Left ventricle myocardium inferior (tissue), 1 donor: Measurements from ENCODE around the gene HSPA12B. TPM values are rescaled to one million over a fixed set of nuclear protein-coding genes. Genes with fewer than 3 reads are reported as not detected.

Experiments used
- DNase-seq: peaks from one replicate; pipeline ENCODE4 v3.0.0-alpha.2; 2020
- H3K27ac ChIP-seq: fragments of 200-600 bp; replicated peaks from 2 replicates; pipeline ENCODE4 v1.8.0; 2021
- H3K27me3 ChIP-seq: fragments of 200-600 bp; 2 replicates; pipeline ENCODE4 v1.8.0; 2021; ENCODE audit warnings: low read depth
- H3K36me3 ChIP-seq: fragments of 200-600 bp; 2 replicates; pipeline ENCODE4 v1.8.0; 2021
- H3K4me1 ChIP-seq: fragments of 200-600 bp; 2 replicates; pipeline ENCODE4 v1.8.0; 2021
- H3K4me3 ChIP-seq: fragments of 200-600 bp; 2 replicates; pipeline ENCODE4 v1.8.0; 2021; ENCODE audit warnings: mild to moderate bottlenecking, moderate library complexity
- H3K9me3 ChIP-seq: fragments of 200-600 bp; replicated peaks from 2 replicates; pipeline ENCODE4 v1.8.0; 2021
- intact Hi-C: fragments of 100-400 bp; cut with micrococcal nuclease; formaldehyde crosslinking; loops from one replicate; pipeline ENCODE4 v1.11.0; 2022
- total RNA-seq: library from RNA; stranded (reverse); fragmentation: NEBNext Ultra II Directional; extraction: Animal tissue kit (Norgen Biotek cat#: 25700); gene quantifications from one replicate; pipeline ENCODE4 v1.2.1, GENCODE V29; 2021
- TF ChIP-seq, protein P1 (sequence below): fragments of 200-600 bp; IDR thresholded peaks from 2 replicates; pipeline ENCODE4 v1.8.0; 2021; ENCODE audit warnings: antibody characterized with exemption, mild to moderate bottlenecking, borderline replicate concordance
- donor health status: DM: no; HTN: yes; CAD: no; lungs with severe emphysema.

The HSPA12B gene
- total RNA-seq, 1 donor from 2014 or later = 12.5 TPM

DNA sequence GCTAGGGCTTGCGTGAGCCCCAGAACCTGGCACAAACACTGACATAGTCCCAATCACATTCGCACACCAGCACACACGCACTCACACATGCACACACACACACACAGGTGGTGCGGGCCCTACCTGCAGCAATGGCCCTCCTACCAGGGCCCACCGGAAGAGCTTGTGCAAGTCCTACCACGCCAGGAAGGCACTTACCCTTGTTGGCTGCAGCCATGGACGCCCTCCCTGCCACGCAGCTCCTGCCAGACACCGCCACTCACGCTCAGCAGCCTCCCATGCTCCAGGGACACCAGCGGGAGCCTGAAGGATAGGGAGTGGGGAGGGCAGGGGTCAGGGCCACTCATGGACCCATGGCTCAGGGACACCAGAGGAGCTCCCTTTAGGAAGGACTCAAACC lies 27.4 kb downstream of the HSPA12B start:
- DNase-seq = no peak
- Histone ChIP-seq H3K4me3 (no peak overlapping the region), H3K27ac (peak overlapping the region; percentile 59), H3K27me3 (no peaks in the 10 kb centered on the region), H3K4me1 (peaks cover 24% of the 10 kb centered on the region), H3K9me3 (no peaks in the 10 kb centered on the region), H3K36me3 (no peaks in the 10 kb centered on the region)
- intact Hi-C loops = no loop called here
- TF ChIP-seq, protein P1, sequence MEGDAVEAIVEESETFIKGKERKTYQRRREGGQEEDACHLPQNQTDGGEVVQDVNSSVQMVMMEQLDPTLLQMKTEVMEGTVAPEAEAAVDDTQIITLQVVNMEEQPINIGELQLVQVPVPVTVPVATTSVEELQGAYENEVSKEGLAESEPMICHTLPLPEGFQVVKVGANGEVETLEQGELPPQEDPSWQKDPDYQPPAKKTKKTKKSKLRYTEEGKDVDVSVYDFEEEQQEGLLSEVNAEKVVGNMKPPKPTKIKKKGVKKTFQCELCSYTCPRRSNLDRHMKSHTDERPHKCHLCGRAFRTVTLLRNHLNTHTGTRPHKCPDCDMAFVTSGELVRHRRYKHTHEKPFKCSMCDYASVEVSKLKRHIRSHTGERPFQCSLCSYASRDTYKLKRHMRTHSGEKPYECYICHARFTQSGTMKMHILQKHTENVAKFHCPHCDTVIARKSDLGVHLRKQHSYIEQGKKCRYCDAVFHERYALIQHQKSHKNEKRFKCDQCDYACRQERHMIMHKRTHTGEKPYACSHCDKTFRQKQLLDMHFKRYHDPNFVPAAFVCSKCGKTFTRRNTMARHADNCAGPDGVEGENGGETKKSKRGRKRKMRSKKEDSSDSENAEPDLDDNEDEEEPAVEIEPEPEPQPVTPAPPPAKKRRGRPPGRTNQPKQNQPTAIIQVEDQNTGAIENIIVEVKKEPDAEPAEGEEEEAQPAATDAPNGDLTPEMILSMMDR = no peak

DNA sequence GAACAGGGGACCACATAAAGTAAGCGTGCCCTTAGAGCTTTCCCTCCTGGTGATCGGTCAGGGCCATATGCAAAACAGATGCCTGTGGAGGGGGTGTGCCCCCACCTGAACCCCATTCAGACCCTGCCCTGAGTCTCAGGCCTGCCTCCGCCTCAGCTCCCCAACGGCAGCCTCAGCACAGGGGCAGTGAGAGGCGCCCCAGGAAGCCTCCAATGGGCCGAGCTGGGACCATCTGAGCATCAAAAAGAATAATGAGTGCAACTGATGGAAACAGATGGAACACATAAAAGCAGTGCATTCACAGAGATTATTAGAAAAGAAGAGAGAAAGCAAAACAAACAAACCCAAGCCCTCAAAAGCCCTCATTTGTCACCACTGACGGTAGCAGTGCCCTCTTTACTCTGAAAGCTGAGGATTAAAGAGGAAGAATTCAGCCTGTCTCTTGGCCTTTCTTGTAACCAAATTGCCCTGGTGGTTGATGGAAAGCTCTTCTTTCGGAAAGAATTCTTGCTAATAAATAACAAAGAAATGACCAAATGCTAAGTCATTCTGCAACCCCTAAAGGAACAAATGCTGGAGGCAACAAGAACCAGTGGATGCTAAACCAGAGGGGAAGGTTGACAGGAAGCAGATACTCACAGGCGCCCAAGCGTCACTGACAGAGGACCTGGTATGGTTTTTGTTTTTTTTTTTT lies 28.3 kb downstream of the HSPA12B start:
- Histone ChIP-seq H3K4me1 (peaks cover 24% of the 10 kb centered on the region), H3K27ac (no peak overlapping the region), H3K36me3 (no peaks in the 10 kb centered on the region), H3K9me3 (no peaks in the 10 kb centered on the region), H3K4me3 (no peak overlapping the region), H3K27me3 (no peaks in the 10 kb centered on the region)
- intact Hi-C loops = no loop called here
- TF ChIP-seq, protein P1 = no peak
- no peak for DNase-seq

DNA sequence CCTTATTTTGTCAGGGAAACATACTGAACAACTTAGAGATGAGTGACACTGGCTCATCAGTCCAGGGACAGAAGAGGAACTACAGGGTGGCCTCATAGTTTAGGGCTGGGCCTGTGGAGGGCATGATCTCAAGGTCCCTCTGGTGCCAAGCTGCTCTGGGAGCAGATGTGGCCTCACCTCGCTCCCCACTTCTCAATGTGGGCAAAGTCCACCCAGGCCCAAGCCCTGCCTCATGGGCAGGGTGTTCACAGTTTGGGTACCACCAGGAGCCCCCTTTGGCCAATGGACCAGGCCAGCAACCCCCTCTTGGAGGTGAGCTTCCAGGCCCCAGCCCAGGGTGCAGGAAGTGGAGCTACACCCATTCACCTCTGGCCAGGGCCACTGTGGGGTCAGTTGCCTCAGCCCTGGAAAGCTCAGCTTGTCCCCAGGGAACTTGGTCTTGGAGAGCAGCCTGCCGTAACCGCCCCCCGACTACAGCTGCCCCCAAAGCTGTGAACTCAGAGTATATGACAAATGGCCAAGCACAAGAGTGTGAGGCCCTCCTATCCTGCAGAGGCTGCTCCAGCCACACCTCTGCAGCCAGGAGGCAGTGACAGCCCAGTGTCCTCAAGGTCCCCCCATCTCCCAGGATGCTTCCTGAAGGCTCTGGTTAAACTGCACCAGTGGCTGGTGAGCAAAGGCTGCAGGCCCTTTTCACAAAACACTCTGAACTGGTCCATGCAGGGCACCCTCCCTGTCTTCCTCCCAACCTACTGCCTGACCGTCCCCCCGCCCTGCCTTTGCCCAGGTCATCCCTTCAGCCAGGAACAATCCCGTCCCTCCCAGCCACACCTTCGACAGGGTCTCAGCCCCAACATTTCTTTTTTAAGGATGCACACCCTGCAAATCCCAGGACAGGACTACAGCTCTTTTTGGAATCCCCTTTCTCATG lies 31.5 kb downstream of the HSPA12B start:
- H3K36me3 ChIP-seq = no peaks in the 10 kb centered on the region
- H3K4me1 ChIP-seq = peaks cover 35% of the 10 kb centered on the region
- DNase-seq = no peak
- no peaks in the 10 kb centered on the region for H3K27me3 ChIP-seq
- no peak overlapping the region for H3K4me3 ChIP-seq
- intact Hi-C loops = no loop called here
- no peaks in the 10 kb centered on the region for H3K9me3 ChIP-seq
- peak overlapping the region; percentile 87 for H3K27ac ChIP-seq
- TF ChIP-seq, protein P1 = no peak

DNA sequence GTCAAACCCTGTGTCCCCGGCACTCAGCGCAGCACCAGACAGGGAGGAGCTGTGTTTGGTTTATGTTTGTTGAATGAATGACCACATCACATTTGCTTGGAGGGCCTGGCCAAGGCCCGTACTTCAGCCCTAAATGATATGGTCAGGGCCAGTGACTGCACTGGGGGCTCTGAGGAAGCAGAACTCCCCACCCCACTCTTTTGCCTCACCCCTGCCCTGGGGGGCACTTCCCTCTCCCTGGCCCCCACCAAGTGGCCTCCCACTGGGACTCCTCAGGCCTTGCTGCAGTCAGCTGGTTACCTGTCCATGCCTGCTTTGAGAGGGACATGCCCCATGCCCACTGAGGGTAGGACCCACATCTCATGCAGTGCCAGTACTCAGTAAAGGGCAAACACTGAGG lies 32.2 kb downstream of the HSPA12B start:
- peak overlapping the region; percentile 79 for H3K4me3 ChIP-seq
- TF ChIP-seq, protein P1 = no peak
- H3K27me3 ChIP-seq = no peaks in the 10 kb centered on the region
- H3K36me3 ChIP-seq = no peaks in the 10 kb centered on the region
- peaks cover 37% of the 10 kb centered on the region for H3K4me1 ChIP-seq
- intact Hi-C loops = no loop called here
- no peaks in the 10 kb centered on the region for H3K9me3 ChIP-seq
- peak overlapping the region; percentile 87 for H3K27ac ChIP-seq
- DNase-seq = no peak

DNA sequence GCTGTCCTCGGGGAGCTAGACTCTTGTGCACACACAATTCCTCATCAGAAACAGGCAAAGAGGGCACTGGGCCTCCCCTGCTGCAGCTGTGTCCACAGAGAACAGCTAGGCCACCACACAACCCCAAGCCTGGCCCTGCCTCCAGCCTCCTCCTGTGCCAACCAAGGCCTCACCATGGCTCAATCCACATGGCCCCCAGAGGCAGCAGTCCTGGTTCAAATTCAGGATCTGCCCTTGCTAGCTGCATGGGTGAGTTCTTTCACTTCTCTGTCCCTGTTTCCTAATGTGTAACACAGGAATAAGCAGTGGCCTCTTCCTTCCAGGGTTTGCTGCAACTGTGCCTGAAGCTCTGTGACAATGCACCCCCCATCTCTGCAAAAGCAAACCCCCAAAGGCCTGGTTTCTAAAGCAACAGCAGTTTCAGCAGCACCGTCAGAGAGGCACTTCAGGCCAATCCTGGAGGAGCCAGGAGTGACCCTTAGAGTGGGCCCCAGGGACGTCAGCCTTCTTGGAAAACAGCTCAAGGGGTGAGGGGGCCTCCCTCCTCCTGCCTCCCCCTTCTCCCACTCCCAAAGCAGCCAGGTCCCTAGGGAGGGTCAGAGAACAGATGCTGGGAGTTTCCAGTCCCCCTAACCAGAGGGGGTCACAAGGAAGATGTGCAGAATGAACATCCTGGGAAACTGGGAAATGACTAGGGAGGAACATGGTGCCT lies 32.8 kb downstream of the HSPA12B start:
- no peaks in the 10 kb centered on the region for H3K27me3 ChIP-seq

More for the DNA sequence above, 32.8 kb downstream of the HSPA12B start:
- peak; percentile 62 for DNase-seq
- Histone ChIP-seq H3K4me1 (peaks cover 37% of the 10 kb centered on the region), H3K4me3 (peak overlapping the region; percentile 79), H3K9me3 (no peaks in the 10 kb centered on the region), H3K27ac (peak overlapping the region; percentile 87), H3K36me3 (no peaks in the 10 kb centered on the region)
- intact Hi-C loops = no loop called here
- TF ChIP-seq, protein P1 = no peak
